Measurements from ENCODE around the gene KCNMA1. TPM values are rescaled to one million over a fixed set of nuclear protein-coding genes. Genes with fewer than 3 reads are reported as not detected.

The KCNMA1 gene
- total and polyA plus RNA-seq, 10 of the 15 experiments (the other 5 are each of a cell fraction or from before 2014, with no cell fraction given): 8.5 to 77.0 (median 21.3) TPM

GRCh38 chr10:77121829-77122228, 515.8 kb downstream of the KCNMA1 start (continued):
- TF ChIP-seq SUZ12 (IDR thresholded peaks at IDR 0.05; ENCODE audit: unreplicated experiment) (no peak), SUPT20H (IDR thresholded peaks at IDR 0.05; ENCODE audit: borderline replicate concordance, control insufficient read depth, low read depth, low read length) (no peak), STAT1 (conservative IDR thresholded peaks at IDR 0.05) (no peak), ZNF274 (IDR thresholded peaks at IDR 0.05; ENCODE audit: insufficient read depth, insufficient read length) (no peak), STAT3 (IDR thresholded peaks at IDR 0.05; ENCODE audit: low read depth, low read length) (no peak), MTA2 (IDR thresholded peaks at IDR 0.05; ENCODE audit: low read depth) (no peak), MYC (IDR thresholded peaks at IDR 0.05; ENCODE audit: insufficient read depth, insufficient read length, insufficient replicate concordance, low read length, severe bottlenecking) (no peak)

- no peak overlapping the region for H3K4me2 ChIP-seq (ENCODE audit: control insufficient read depth, insufficient read depth)
- FAIRE-seq (peak; percentile 7), DNase-seq (ENCODE audit: low read depth, low spot score) (no peak), ATAC-seq (no peak)
- CTCF ChIA-PET: interaction anchor here (0.8 to 1.2 kb wide), 2 partner anchors 9 to 12 kb away, joined by 3 read pairs; no protein-coding TSS in a partner anchor
- no TSS peak for BruUV-seq (replicated peaks)
- WGBS (ENCODE audit: insufficient coverage, insufficient replicate concordance, low lambda C conversion rate, missing lambda C conversion rate): 12% methylated on average over 4 of the region's 4 CpGs
- H3K9me3 ChIP-seq (replicated peaks; ENCODE audit: control insufficient read depth, insufficient read depth, low read length): no peaks in the 10 kb centered on the region
- intact Hi-C loops (cut with micrococcal nuclease; ENCODE audit: unreplicated experiment): no loop called here
- no peak overlapping the region for H3K27ac ChIP-seq (ENCODE audit: control insufficient read depth, insufficient read depth)
- no peaks in the 10 kb centered on the region for H3K4me1 ChIP-seq (ENCODE audit: control insufficient read depth, insufficient read depth, low read length)
- in situ Hi-C loops (cut with MboI): no loop called here
- H3K27me3 ChIP-seq (replicated peaks in 1 of 2; ENCODE audit: control insufficient read depth in 2 of 2, insufficient read depth in 2 of 2, low read length in 1 of 2): no peaks in the 10 kb centered on the region
- H3K4me3 ChIP-seq: no peak overlapping the region
- H3K79me2 ChIP-seq (ENCODE audit: control insufficient read depth, insufficient read depth, low read length): no peaks in the 10 kb centered on the region
- no peak overlapping the region for H3K9ac ChIP-seq (ENCODE audit: control insufficient read depth, insufficient read depth, low read length)
- no peaks in the 10 kb centered on the region for H4K20me1 ChIP-seq (ENCODE audit: control insufficient read depth, insufficient read depth)
- H2AFZ ChIP-seq (ENCODE audit: control insufficient read depth, low read depth, low read length): no peak overlapping the region
- RAD21 ChIA-PET (ENCODE audit: unreplicated experiment): no interaction called here
- H3K36me3 ChIP-seq (ENCODE audit: control insufficient read depth in 2 of 2, insufficient read depth in 2 of 2, low read length in 1 of 2): no peaks in the 10 kb centered on the region
- SMC1A ChIA-PET (ENCODE audit: uncharacterized antibody, unreplicated experiment): interaction anchor here (1.3 kb wide), 1 partner anchor 10 kb away, joined by 4 read pairs; no protein-coding TSS in a partner anchor
- POLR2A ChIA-PET: no interaction called here
- TF ChIP-seq POLR2AphosphoS2 (IDR thresholded peaks at IDR 0.05; ENCODE audit: low read depth, low read length): no peak
- no peak for TF ChIP-seq ZNF384 (IDR thresholded peaks at IDR 0.05; ENCODE audit: borderline replicate concordance, low read depth, low read length)
- no peak for TF ChIP-seq HDAC6 (IDR thresholded peaks at IDR 0.05; ENCODE audit: unreplicated experiment)
- TF ChIP-seq RFX5 (IDR thresholded peaks at IDR 0.05; ENCODE audit: low read depth, low read length): no peak
- TF ChIP-seq HCFC1 (IDR thresholded peaks at IDR 0.05; ENCODE audit: low read length): no peak
- no peak for TF ChIP-seq JUNB (IDR thresholded peaks at IDR 0.05)
- no peak for TF ChIP-seq IRF3 (IDR thresholded peaks at IDR 0.05)
- TF ChIP-seq E4F1 (IDR thresholded peaks at IDR 0.05; ENCODE audit: borderline replicate concordance, partially characterized antibody): no peak
- TF ChIP-seq CEBPZ (IDR thresholded peaks at IDR 0.05; ENCODE audit: low read depth, low read length): no peak
These were observed 516.8 kb downstream of the KCNMA1 start for GRCh38 chr10:77120666-77121376.
